ENCODE data around the gene CHRNA1. TPM values are rescaled to one million over a fixed set of nuclear protein-coding genes. Genes with fewer than 3 reads are reported as not detected.

The CHRNA1 gene
- total RNA-seq, 2 experiments from 2014 or later: not detected

DNA sequence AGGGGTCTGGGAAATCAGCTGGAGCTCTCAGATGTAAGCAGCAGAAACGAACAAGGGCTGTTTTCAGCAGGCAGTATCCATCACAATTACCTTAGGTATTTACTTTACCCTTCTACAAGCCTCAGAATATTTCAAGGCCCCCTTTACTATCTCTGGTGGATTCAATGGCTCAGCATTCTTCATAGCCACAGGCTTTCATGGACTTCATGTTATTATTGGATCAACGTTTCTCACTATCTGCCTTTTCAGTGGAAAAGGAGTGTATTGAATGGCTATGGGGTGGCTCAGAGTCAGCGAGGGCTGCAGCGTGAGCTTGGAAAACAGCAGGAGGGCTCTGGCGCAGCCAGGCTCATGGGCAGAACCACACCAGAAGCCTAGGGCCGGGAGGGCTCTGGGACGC lies 16.6 kb upstream of the CHRNA1 start:
- Histone ChIP-seq H2AFZ (ENCODE audit: low read length) (no peak overlapping the region), H3K27ac (ENCODE audit: low read depth, low read length, poor library complexity, severe bottlenecking) (no peak overlapping the region), H3K4me3 (ENCODE audit: low read depth, low read length, poor library complexity, severe bottlenecking) (no peak overlapping the region), H3K4me1 (ENCODE audit: insufficient read depth, low read length, poor library complexity, severe bottlenecking) (peaks cover 5% of the 10 kb centered on the region), H3K36me3 (ENCODE audit: insufficient read depth, low read length) (no peaks in the 10 kb centered on the region), H4K20me1 (ENCODE audit: insufficient read depth, low read length) (no peaks in the 10 kb centered on the region), H3K9me2 (ENCODE audit: insufficient read depth, low read length) (no peaks in the 10 kb centered on the region), H3K4me2 (ENCODE audit: low read length) (no peak overlapping the region), H3K79me2 (ENCODE audit: insufficient read depth, low read depth, low read length) (no peaks in the 10 kb centered on the region), H3K9me3 (ENCODE audit: low read length) (no peaks in the 10 kb centered on the region)
- DNase-seq (ENCODE audit: low spot score): no peak
- ChIA-PET POLR2A (no interaction called here), CTCF (ENCODE audit: unreplicated experiment) (no interaction called here)
- TF ChIP-seq, protein P1, sequence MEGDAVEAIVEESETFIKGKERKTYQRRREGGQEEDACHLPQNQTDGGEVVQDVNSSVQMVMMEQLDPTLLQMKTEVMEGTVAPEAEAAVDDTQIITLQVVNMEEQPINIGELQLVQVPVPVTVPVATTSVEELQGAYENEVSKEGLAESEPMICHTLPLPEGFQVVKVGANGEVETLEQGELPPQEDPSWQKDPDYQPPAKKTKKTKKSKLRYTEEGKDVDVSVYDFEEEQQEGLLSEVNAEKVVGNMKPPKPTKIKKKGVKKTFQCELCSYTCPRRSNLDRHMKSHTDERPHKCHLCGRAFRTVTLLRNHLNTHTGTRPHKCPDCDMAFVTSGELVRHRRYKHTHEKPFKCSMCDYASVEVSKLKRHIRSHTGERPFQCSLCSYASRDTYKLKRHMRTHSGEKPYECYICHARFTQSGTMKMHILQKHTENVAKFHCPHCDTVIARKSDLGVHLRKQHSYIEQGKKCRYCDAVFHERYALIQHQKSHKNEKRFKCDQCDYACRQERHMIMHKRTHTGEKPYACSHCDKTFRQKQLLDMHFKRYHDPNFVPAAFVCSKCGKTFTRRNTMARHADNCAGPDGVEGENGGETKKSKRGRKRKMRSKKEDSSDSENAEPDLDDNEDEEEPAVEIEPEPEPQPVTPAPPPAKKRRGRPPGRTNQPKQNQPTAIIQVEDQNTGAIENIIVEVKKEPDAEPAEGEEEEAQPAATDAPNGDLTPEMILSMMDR (conservative IDR thresholded peaks at IDR 0.05; ENCODE audit: low read length): no peak
- TF ChIP-seq EZH2phosphoT487 (IDR thresholded peaks at IDR 0.05; ENCODE audit: borderline replicate concordance, low read depth, low read length): no peak
- no TSS peak for BruUV-seq (replicated peaks)
- intact Hi-C loops (cut with micrococcal nuclease; ENCODE audit: unreplicated experiment): no loop called here

DNA sequence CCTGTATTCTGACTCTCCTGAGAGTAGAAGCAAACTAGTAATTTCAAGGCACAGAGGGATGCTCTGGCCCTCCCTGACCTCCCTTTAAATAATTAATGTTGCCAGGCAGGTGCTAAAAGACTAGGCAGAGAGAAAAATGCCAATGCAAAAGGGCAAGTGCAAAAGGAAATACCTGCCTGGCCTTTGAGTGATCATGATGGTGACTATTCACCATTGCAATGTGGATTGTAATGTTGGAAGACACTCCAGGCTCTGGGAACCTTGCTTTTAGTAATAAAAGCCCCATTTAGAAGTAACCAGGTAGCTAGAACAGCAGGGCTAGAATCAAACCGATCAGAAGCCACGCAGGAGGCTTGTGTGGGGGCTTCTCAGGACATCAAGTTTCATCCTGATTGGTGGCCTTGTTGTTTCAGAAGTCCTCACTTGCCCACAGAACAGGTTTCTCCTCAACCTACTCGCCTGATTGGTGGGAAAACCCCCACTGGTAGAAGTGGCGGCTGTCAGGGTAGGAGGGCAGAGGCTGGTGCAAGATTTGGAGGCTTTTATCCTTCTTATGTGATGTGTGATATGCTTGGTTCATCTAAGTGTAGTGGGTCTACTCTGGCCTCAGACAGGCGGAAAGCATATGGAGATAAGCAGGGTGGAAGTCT lies 16.0 kb upstream of the CHRNA1 start:
- no peaks in the 10 kb centered on the region for H3K9me3 ChIP-seq (ENCODE audit: low read length)
- H3K4me3 ChIP-seq (ENCODE audit: low read depth, low read length, poor library complexity, severe bottlenecking): no peak overlapping the region
- H4K20me1 ChIP-seq (ENCODE audit: insufficient read depth, low read length): no peaks in the 10 kb centered on the region
- no peak for DNase-seq (ENCODE audit: low spot score)
- ChIA-PET POLR2A (interaction anchor here (0.7 kb wide), 2 partner anchors 91 to 595 kb away, joined by 3 to 4 read pairs; no protein-coding TSS in a partner anchor), CTCF (ENCODE audit: unreplicated experiment) (no interaction called here)
- no peak overlapping the region for H3K4me2 ChIP-seq (ENCODE audit: low read length)
- H2AFZ ChIP-seq (ENCODE audit: low read length): no peak overlapping the region
- no peaks in the 10 kb centered on the region for H3K36me3 ChIP-seq (ENCODE audit: insufficient read depth, low read length)
- H3K4me1 ChIP-seq (ENCODE audit: insufficient read depth, low read length, poor library complexity, severe bottlenecking): peaks cover 5% of the 10 kb centered on the region
- H3K27ac ChIP-seq (ENCODE audit: low read depth, low read length, poor library complexity, severe bottlenecking): no peak overlapping the region
- intact Hi-C loops (cut with micrococcal nuclease; ENCODE audit: unreplicated experiment): no loop called here
- no peak for TF ChIP-seq EZH2phosphoT487 (IDR thresholded peaks at IDR 0.05; ENCODE audit: borderline replicate concordance, low read depth, low read length)
- TF ChIP-seq, protein P1 (conservative IDR thresholded peaks at IDR 0.05; ENCODE audit: low read length): no peak
- H3K79me2 ChIP-seq (ENCODE audit: insufficient read depth, low read depth, low read length): no peaks in the 10 kb centered on the region
- no peaks in the 10 kb centered on the region for H3K9me2 ChIP-seq (ENCODE audit: insufficient read depth, low read length)
- BruUV-seq (replicated peaks): no TSS peak

DNA sequence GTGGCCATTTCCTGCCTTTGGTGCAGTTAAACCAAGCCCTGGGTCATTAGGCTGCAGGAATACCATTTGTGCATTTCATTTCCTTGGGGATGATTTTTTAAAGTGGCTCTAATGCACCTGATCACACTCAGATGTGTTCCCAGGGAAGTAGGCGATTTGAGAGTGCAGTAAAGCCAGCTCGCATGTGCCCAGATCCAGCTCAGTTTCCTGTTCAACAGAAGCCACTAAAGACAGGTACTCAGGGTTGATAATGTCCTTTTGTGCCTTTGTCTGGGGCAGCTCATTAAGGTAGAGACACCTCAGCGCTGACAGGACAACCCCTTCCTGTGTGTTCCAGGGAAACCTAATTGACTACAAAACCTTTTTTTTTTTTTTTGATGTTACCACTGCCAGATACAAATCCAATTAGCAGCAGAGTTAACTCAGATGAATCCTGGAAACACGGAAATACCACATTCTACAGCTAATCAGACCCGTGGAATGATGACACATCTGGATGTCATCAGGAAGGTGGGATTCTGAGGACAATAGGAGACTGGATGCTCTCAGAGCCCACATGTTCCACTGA lies 15.2 kb upstream of the CHRNA1 start:
- TF ChIP-seq, protein P1 (conservative IDR thresholded peaks at IDR 0.05; ENCODE audit: low read length): no peak
- TF ChIP-seq EZH2phosphoT487 (IDR thresholded peaks at IDR 0.05; ENCODE audit: borderline replicate concordance, low read depth, low read length): no peak
- H3K4me3 ChIP-seq (ENCODE audit: low read depth, low read length, poor library complexity, severe bottlenecking): no peak overlapping the region
- no peaks in the 10 kb centered on the region for H3K9me2 ChIP-seq (ENCODE audit: insufficient read depth, low read length)
- DNase-seq (ENCODE audit: low spot score): no peak
- H2AFZ ChIP-seq (ENCODE audit: low read length): no peak overlapping the region
- no peak overlapping the region for H3K27ac ChIP-seq (ENCODE audit: low read depth, low read length, poor library complexity, severe bottlenecking)
- no peaks in the 10 kb centered on the region for H4K20me1 ChIP-seq (ENCODE audit: insufficient read depth, low read length)
- CTCF ChIA-PET (ENCODE audit: unreplicated experiment): interaction anchor here (0.7 kb wide), 1 partner anchor 665 kb away, joined by 4 read pairs; no protein-coding TSS in a partner anchor
- no TSS peak for BruUV-seq (replicated peaks)
- intact Hi-C loops (cut with micrococcal nuclease; ENCODE audit: unreplicated experiment): loop anchor here (10.0 kb wide), 1 partner anchor 225 kb away; the partner anchor contains the start of gene CHN1
- H3K4me2 ChIP-seq (ENCODE audit: low read length): no peak overlapping the region
- H3K36me3 ChIP-seq (ENCODE audit: insufficient read depth, low read length): no peaks in the 10 kb centered on the region
- no peaks in the 10 kb centered on the region for H3K79me2 ChIP-seq (ENCODE audit: insufficient read depth, low read depth, low read length)
- H3K9me3 ChIP-seq (ENCODE audit: low read length): no peaks in the 10 kb centered on the region
- POLR2A ChIA-PET: interaction anchor here (0.7 kb wide), 3 partner anchors 90 to 637 kb away, joined by 3 to 4 read pairs (median 4); no protein-coding TSS in a partner anchor
- peaks cover 5% of the 10 kb centered on the region for H3K4me1 ChIP-seq (ENCODE audit: insufficient read depth, low read length, poor library complexity, severe bottlenecking)
